Fibroblast of villous mesenchyme (primary cell): ENCODE results near the gene PGAM5. TPM values are rescaled to one million over a fixed set of nuclear protein-coding genes. Genes with fewer than 3 reads are reported as not detected.
"Not testable (repeated sequence)": the region's sequence is repeated elsewhere in the genome, so short reads cannot be mapped to it uniquely, and the experiment has no call there.

Experiments
- DNase-seq: peaks from one replicate; pipeline ENCODE4 v3.0.0-alpha.2; 2010; ENCODE audit warnings: low read depth
- H3K4me3 ChIP-seq: 2 replicates; pipeline ENCODE4 v1.5.1; 2011; ENCODE audit warnings: low read depth, mild to moderate bottlenecking, low read length
- CTCF ChIP-seq: IDR thresholded peaks from 2 replicates; pipeline ENCODE4 v1.5.1; 2012; ENCODE audit warnings: low read depth, mild to moderate bottlenecking, low read length; ENCODE audit not compliant: insufficient read depth
- total RNA-seq: library from RNA; depleted of rRNA; stranded (reverse); fragments of >200 nt; gene quantifications from 2 replicates; pipeline ENCODE4 v1.2.3, GENCODE V29; 2012

PGAM5 gene
- total RNA-seq, 1 donor = 39.3 TPM

- TF ChIP-seq CTCF = no peak
- DNase-seq = no peak
- H3K4me3 ChIP-seq = no peak overlapping the region
Observed at GRCh38 chr12:132747395-132747794, 36.8 kb downstream of the PGAM5 start.

- no peak for TF ChIP-seq CTCF
- H3K4me3 ChIP-seq = no peak overlapping the region
- DNase-seq = no peak
Observed at GRCh38 chr12:132747896-132748295, 37.3 kb downstream of the PGAM5 start.

- TF ChIP-seq CTCF = no peak
- H3K4me3 ChIP-seq = no peak overlapping the region
Observed at GRCh38 chr12:132748319-132748718, 37.7 kb downstream of the PGAM5 start.

GRCh38 chr12:132753670-132754069 lies 43.0 kb downstream of the PGAM5 start:
- H3K4me3 ChIP-seq = not testable (repeated sequence)

More at GRCh38 chr12:132748319-132748718, 37.7 kb downstream of the PGAM5 start:
- DNase-seq = no peak

GRCh38 chr12:132754160-132754932 lies 43.7 kb downstream of the PGAM5 start:
- no peak for DNase-seq
- no peak for TF ChIP-seq CTCF

More at GRCh38 chr12:132753670-132754069, 43.0 kb downstream of the PGAM5 start:
- not testable (repeated sequence) for DNase-seq

GRCh38 chr12:132758825-132759224 lies 48.2 kb downstream of the PGAM5 start:
- not testable (repeated sequence) for DNase-seq, H3K4me3 ChIP-seq

More at GRCh38 chr12:132754160-132754932, 43.7 kb downstream of the PGAM5 start:
- H3K4me3 ChIP-seq = no peak overlapping the region

- no peak overlapping the region for H3K4me3 ChIP-seq
- DNase-seq = no peak
- TF ChIP-seq CTCF = no peak
Observed at GRCh38 chr12:132759359-132759758, 48.7 kb downstream of the PGAM5 start.
